HFF-Myc (cell line): ENCODE measurements around the gene RALGAPA2.

ENCODE experiments used
- DNase-seq: peaks from one replicate; pipeline ENCODE4 v3.0.0-alpha.2; 2011; ENCODE audit warnings: low read depth; ENCODE audit errors: extremely low read depth
- H3K4me3 ChIP-seq: replicated peaks from 2 replicates; pipeline ENCODE4 v1.5.1; 2011; ENCODE audit warnings: low read depth, mild to moderate bottlenecking, control low read depth, low read length
- CTCF ChIP-seq: IDR thresholded peaks from 2 replicates; pipeline ENCODE4 v1.5.1; 2012; ENCODE audit warnings: mild to moderate bottlenecking, low read depth, low read length, control low read depth; ENCODE audit errors: missing control alignments

RALGAPA2 gene

GRCh38 chr20:20461551-20461950, 250.9 kb downstream of the RALGAPA2 start:
- no peak for TF ChIP-seq CTCF
- no peak for DNase-seq
- no peak overlapping the region for H3K4me3 ChIP-seq

- DNase-seq, result no peak
- no peak for TF ChIP-seq CTCF
- no peak overlapping the region for H3K4me3 ChIP-seq
These were observed 252.7 kb downstream of the RALGAPA2 start for GRCh38 chr20:20459726-20460125.

- DNase-seq, result no peak
- H3K4me3 ChIP-seq, result no peak overlapping the region
- no peak for TF ChIP-seq CTCF
These were observed 254.9 kb downstream of the RALGAPA2 start for GRCh38 chr20:20457392-20458126.

DNA sequence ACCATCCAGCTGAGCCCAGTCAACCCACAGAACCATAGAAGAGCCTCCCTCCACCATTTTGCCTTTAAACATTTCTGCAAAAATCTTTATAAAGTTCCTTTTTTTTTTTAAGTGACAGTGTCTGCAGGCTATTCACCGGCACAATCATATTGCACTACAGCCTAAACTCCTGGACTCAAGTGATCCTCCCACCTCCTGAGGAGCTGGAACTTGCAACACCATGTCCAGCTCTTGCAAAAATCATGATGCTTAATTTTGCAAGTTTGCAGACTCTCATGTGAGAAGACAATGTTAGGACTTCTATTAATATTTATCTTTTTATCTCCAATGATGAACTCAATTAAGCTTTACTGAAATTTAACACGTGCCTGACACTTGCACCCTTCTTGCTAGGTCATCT, 255.7 kb downstream of the RALGAPA2 start:
- no peak overlapping the region for H3K4me3 ChIP-seq
- DNase-seq, result no peak
- TF ChIP-seq CTCF, result no peak

- TF ChIP-seq CTCF, result no peak
- no peak for DNase-seq
- no peak overlapping the region for H3K4me3 ChIP-seq
These were observed 256.5 kb downstream of the RALGAPA2 start for GRCh38 chr20:20455926-20456325.

- TF ChIP-seq CTCF, result no peak
- H3K4me3 ChIP-seq, result no peak overlapping the region
- DNase-seq, result no peak
These were observed 257.4 kb downstream of the RALGAPA2 start for GRCh38 chr20:20454850-20455627.

- no peak for TF ChIP-seq CTCF
These were observed 258.1 kb downstream of the RALGAPA2 start for GRCh38 chr20:20454367-20454766.

More at GRCh38 chr20:20454367-20454766, 258.1 kb downstream of the RALGAPA2 start:
- H3K4me3 ChIP-seq, result no peak overlapping the region
- DNase-seq, result no peak
